ENCODE measurements around the gene MCAT. TPM values are rescaled to one million over a fixed set of nuclear protein-coding genes. Genes with fewer than 3 reads are reported as not detected.

The MCAT gene
- total and polyA plus RNA-seq, 2 donors (not counting 3 experiments of a cell fraction or from before 2014, with no cell fraction given) = 16.9 to 23.2 TPM

DNA sequence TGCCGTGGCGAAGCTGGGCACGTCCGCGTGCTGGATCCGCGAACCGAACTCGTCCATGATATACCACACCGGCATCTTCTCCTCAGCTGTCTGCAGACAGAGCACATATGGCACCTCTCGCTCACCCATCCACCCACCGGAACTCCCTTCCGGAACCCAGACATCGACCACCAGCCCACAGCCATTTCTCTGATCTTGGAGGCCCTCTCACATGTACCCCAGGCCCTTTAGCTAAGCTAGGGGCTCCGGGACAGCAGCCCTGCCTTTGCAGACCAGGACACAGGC lies 36.7 kb upstream of the MCAT start:
- Histone ChIP-seq H3K27me3 (ENCODE audit: control insufficient read depth in 2 of 2, insufficient read depth in 2 of 2, low read length in 2 of 2) (no peaks in the 10 kb centered on the region), H4K20me1 (replicated peaks; ENCODE audit: control insufficient read depth, extremely low read depth, insufficient read depth, low read length) (no peaks in the 10 kb centered on the region), H3K4me3 (replicated peaks in 1 of 3; ENCODE audit: insufficient read depth in 1 of 3, low read depth in 1 of 3, low read length in 3 of 3) (no peak overlapping the region), H2AFZ (ENCODE audit: low read depth, low read length) (no peak overlapping the region), H3K4me2 (ENCODE audit: insufficient read depth, low read length) (no peak overlapping the region), H3K27ac (ENCODE audit: insufficient read depth, low read depth, low read length) (no peak overlapping the region), H3K9ac (replicated peaks; ENCODE audit: extremely low read depth, insufficient read depth, low read length) (no peak overlapping the region), H3K79me2 (ENCODE audit: control insufficient read depth, insufficient read depth, low read length) (no peaks in the 10 kb centered on the region), H3K4me1 (ENCODE audit: control insufficient read depth, extremely low read depth, insufficient read depth, low read length) (peaks cover 13% of the 10 kb centered on the region), H3K36me3 (ENCODE audit: control insufficient read depth in 2 of 2, extremely low read depth in 1 of 2, insufficient read depth in 2 of 2, low read length in 2 of 2) (peaks cover 5 to 10% of the 10 kb centered on the region in 2 experiments), H3K9me3 (replicated peaks; ENCODE audit: control insufficient read depth, insufficient read depth, low read length) (no peaks in the 10 kb centered on the region), H3K9me1 (replicated peaks; ENCODE audit: control insufficient read depth, extremely low read depth, insufficient read depth, low read length) (no peaks in the 10 kb centered on the region)
- CTCF ChIA-PET = no interaction called here
- FAIRE-seq (no peak), DNase-seq (ENCODE audit: low read depth, low spot score) (no peak)
- no TSS peak for BruUV-seq (replicated peaks)
- dilution Hi-C loops (cut with MboI; ENCODE audit: extremely low pct_ligation_motif_present, low sequenced_read_pairs) = no loop called here
- no peak for TF ChIP-seq GATA2 (IDR thresholded peaks at IDR 0.05; ENCODE audit: insufficient read depth, insufficient read length, low read depth, low read length)
- TF ChIP-seq JUN (IDR thresholded peaks at IDR 0.05; ENCODE audit: borderline replicate concordance, insufficient read depth, insufficient read length, low read depth) = no peak
- TF ChIP-seq POLR2AphosphoS5 (IDR thresholded peaks at IDR 0.05; ENCODE audit: insufficient read depth, low read depth, low read length) = no peak
- TF ChIP-seq, protein P1, sequence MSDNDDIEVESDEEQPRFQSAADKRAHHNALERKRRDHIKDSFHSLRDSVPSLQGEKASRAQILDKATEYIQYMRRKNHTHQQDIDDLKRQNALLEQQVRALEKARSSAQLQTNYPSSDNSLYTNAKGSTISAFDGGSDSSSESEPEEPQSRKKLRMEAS (IDR thresholded peaks at IDR 0.05; ENCODE audit: insufficient read depth, insufficient read length) = no peak
- TF ChIP-seq FOS (IDR thresholded peaks at IDR 0.05; ENCODE audit: borderline replicate concordance, insufficient read depth, low read length) = no peak
- TF ChIP-seq EZH2 (IDR thresholded peaks at IDR 0.05; ENCODE audit: borderline replicate concordance, low read depth, low read length, severe bottlenecking) = no peak
- no peak for TF ChIP-seq MYC (IDR thresholded peaks at IDR 0.05; ENCODE audit: low read depth, low read length)
- TF ChIP-seq POLR2A (IDR thresholded peaks at IDR 0.05; ENCODE audit: low read depth, low read length) = no peak
- TF ChIP-seq, protein P2, sequence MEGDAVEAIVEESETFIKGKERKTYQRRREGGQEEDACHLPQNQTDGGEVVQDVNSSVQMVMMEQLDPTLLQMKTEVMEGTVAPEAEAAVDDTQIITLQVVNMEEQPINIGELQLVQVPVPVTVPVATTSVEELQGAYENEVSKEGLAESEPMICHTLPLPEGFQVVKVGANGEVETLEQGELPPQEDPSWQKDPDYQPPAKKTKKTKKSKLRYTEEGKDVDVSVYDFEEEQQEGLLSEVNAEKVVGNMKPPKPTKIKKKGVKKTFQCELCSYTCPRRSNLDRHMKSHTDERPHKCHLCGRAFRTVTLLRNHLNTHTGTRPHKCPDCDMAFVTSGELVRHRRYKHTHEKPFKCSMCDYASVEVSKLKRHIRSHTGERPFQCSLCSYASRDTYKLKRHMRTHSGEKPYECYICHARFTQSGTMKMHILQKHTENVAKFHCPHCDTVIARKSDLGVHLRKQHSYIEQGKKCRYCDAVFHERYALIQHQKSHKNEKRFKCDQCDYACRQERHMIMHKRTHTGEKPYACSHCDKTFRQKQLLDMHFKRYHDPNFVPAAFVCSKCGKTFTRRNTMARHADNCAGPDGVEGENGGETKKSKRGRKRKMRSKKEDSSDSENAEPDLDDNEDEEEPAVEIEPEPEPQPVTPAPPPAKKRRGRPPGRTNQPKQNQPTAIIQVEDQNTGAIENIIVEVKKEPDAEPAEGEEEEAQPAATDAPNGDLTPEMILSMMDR (IDR thresholded peaks at IDR 0.05; ENCODE audit: extremely low read depth in 1 of 2, insufficient read depth in 1 of 2, low read depth in 1 of 2, low read length in 2 of 2) = no peak
- POLR2A ChIA-PET = no interaction called here
- intact Hi-C loops (cut with micrococcal nuclease) = no loop called here

Measured in endothelial cell of umbilical vein (primary cell).